GM12878 (cell line): ENCODE measurements around the gene TRAF5.

ENCODE experiments used
- BHLHE40 ChIP-seq, 2 experiments: fragments of 450-650 bp in 1 of 2; IDR thresholded peaks; 2 replicates each; pipeline ENCODE4 v1.6.1; 2011 to 2017; ENCODE audit warnings: low read depth in 2 of 2, borderline replicate concordance in 1 of 2, improper control_type of control experiment in 1 of 2, low read length in 1 of 2, mild to moderate bottlenecking in 1 of 2
- CTCF ChIP-seq, 3 experiments: IDR thresholded peaks in 2 of 3; conservative IDR thresholded peaks in 1 of 3; 2 replicates each; pipeline ENCODE4 v1.5.1; 2011; ENCODE audit warnings: low read depth in 3 of 3, low read length in 3 of 3, mild to moderate bottlenecking in 3 of 3, control low read depth in 2 of 3, moderate library complexity in 2 of 3, inconsistent platforms in 1 of 3, mixed read lengths in 1 of 3; ENCODE audit not compliant: control insufficient read depth in 2 of 3, insufficient read depth in 1 of 3; ENCODE audit errors: extremely low read depth in 1 of 3
- EZH2 ChIP-seq: IDR thresholded peaks from 2 replicates; pipeline ENCODE4 v1.6.1; 2012; ENCODE audit warnings: low read depth, mild to moderate bottlenecking, control low read depth, inconsistent platforms, low read length, borderline replicate concordance; ENCODE audit not compliant: control insufficient read depth
- MXI1 ChIP-seq: fragments of 150-350 bp; IDR thresholded peaks from 2 replicates; pipeline ENCODE4 v1.6.1; 2011; ENCODE audit warnings: low read depth, mild to moderate bottlenecking, inconsistent platforms, low read length, improper control_type of control experiment
- POLR2A ChIP-seq: IDR thresholded peaks from 2 replicates; pipeline ENCODE4 v1.6.1; 2011; ENCODE audit warnings: low read depth, mild to moderate bottlenecking, low read length
- POLR2AphosphoS5 ChIP-seq: IDR thresholded peaks from 2 replicates; pipeline ENCODE4 v1.6.1; 2011; ENCODE audit warnings: mild to moderate bottlenecking, low read length, inconsistent platforms
- PRDM15 ChIP-seq: fragments of 450-650 bp; formaldehyde crosslinking; IDR thresholded peaks from 2 replicates; pipeline ENCODE4 v1.4.0; 2020; ENCODE audit warnings: mild to moderate bottlenecking, moderate library complexity
- SMC3 ChIP-seq: IDR thresholded peaks from 2 replicates; pipeline ENCODE4 v1.6.1; 2011; ENCODE audit warnings: low read length, improper control_type of control experiment, borderline replicate concordance
- SUZ12 ChIP-seq: fragments of 200-600 bp; sonication (generic); IDR thresholded peaks from one replicate; pipeline ENCODE4 v1.6.1; 2018; ENCODE audit warnings: antibody characterized with exemption, mild to moderate bottlenecking; ENCODE audit not compliant: unreplicated experiment

GRCh38 chr1:211356723-211357407 is 30.2 kb downstream of the TRAF5 start:
- TF ChIP-seq MXI1 (no peak), CTCF (IDR thresholded peaks at IDR 0.05 in 2 of 3, conservative IDR thresholded peaks at IDR 0.05 in 1 of 3; ENCODE audit: control insufficient read depth in 2 of 3, extremely low read depth in 1 of 3, insufficient read depth in 1 of 3, low read depth in 3 of 3, low read length in 3 of 3) (no peak), PRDM15 (CRISPR knock-in tag) (no peak), EZH2 (no peak), POLR2AphosphoS5 (no peak), SUZ12 (no peak), BHLHE40 (IDR thresholded peaks at IDR 0.05; ENCODE audit: borderline replicate concordance in 1 of 2, low read depth in 2 of 2, low read length in 1 of 2) (no peak), SMC3 (no peak), POLR2A (no peak)
